ENCODE data around the gene HECTD1.
"Not testable (repeated sequence)": the region's sequence is repeated elsewhere in the genome, so short reads cannot be mapped to it uniquely, and the experiment has no call there.

The HECTD1 gene

DNA sequence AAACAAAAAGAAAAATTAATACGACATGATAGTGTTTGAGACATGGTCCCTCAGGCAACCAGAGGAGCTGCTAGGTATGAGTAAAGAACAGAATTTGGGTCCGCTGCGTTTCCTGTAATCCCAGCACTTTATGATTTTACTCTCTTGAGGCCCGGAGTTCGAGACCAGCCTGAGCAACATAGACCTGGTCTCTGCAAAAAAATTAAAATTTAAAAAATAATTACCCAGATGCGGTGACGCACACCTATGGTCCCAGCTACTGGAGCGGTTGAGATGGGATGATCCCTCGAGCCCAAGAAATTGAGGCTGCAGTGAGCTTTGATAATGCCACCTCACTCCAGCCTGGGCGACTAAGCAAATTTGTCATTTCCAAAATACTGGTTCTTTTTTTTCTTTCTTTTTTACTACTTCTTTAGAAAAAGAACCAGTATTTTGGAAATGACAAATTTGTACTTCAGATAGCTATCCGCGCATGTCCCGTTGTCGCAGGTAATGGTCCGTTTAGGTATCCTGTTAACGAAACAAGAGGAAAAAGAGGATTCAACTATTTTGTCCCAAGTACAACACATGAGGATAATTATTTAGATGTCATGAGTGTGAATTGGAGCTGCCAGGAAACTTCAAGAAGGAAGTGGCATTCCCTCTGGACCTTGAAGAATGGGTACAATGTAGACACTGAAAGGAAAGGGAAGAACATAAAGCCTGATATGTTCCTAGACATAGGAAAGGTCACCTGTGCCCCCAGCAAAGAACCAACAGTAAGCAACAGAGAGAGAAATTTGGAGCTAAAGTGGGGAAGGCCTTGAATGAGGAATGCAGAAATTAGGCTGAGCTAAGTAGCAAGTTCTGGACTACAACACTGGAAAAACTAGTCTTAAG is 1.2 kb upstream of the HECTD1 start:
- H3K4me3 ChIP-seq (ENCODE audit: low read depth, low read length) = peak overlapping the region; percentile 83
- DNase-seq (ENCODE audit: low read depth) = no peak
- TF ChIP-seq, protein P1, sequence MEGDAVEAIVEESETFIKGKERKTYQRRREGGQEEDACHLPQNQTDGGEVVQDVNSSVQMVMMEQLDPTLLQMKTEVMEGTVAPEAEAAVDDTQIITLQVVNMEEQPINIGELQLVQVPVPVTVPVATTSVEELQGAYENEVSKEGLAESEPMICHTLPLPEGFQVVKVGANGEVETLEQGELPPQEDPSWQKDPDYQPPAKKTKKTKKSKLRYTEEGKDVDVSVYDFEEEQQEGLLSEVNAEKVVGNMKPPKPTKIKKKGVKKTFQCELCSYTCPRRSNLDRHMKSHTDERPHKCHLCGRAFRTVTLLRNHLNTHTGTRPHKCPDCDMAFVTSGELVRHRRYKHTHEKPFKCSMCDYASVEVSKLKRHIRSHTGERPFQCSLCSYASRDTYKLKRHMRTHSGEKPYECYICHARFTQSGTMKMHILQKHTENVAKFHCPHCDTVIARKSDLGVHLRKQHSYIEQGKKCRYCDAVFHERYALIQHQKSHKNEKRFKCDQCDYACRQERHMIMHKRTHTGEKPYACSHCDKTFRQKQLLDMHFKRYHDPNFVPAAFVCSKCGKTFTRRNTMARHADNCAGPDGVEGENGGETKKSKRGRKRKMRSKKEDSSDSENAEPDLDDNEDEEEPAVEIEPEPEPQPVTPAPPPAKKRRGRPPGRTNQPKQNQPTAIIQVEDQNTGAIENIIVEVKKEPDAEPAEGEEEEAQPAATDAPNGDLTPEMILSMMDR (conservative IDR thresholded peaks at IDR 0.05; ENCODE audit: low read depth, low read length) = no peak

DNA sequence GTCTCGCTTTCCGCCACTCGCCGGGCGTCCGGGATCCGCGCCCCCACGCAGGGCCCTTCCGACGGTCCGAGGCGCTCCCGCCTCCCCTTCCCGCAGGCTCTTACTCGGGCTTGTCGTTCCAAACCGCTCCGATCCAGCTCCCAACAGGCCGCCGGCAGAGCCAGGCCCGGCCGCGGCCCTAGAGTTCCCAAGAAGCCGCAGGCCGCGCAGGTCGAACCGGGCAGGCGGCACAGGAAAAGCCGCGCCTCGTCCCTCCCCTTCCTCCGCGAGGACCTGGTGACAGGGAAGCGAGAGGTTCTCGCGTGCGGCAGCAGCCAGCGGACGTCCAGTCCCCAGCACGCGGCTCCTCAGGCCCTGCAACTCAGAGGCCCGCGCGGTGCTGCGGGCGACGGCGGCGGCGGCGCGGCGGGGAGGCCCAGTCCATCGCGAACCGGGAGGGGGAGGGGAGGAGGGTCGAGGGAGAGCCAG is 272 bp downstream of the HECTD1 start:
- peak overlapping the region; percentile 83 for H3K4me3 ChIP-seq (ENCODE audit: low read depth, low read length)
- no peak for DNase-seq (ENCODE audit: low read depth)
- TF ChIP-seq, protein P1 (conservative IDR thresholded peaks at IDR 0.05; ENCODE audit: low read depth, low read length) = no peak

DNA sequence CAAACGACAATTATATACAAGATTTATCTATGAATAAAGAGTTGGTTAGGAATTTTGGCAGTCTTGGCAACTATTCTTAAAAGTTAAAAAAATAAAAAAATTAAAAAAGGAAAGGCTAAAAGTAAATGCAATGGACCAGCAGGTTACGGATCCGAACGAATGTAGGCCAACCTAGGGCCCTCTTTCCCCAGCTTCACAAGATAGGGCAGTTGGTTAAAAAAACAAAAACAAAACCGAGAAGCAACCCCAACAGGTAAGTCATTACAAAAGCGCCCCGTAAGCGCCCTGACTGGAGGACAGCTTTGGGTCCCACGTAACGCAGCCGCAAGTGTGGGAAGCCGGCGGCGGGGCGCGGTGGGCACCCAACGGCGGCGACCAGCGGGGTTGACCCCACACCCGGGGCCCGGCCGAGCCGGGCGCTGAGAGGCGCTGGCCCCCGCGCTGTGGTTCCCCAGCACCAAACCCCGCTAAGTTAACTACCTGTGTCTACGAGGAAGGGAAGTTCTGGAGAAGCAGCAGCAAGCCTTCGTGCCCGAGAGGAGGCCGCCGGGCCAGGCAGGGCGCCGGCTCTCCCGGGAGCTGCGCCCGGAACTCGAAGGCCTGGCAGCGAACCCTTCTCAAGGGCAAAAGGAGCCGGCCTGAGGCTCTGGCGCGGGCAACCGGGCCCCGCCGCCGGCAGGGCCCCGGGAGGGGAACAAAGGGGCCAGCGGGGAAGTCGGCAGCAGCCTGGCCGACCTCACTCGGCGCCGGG is 882 bp downstream of the HECTD1 start:
- TF ChIP-seq, protein P1 (conservative IDR thresholded peaks at IDR 0.05; ENCODE audit: low read depth, low read length) = no peak
- no peak for DNase-seq (ENCODE audit: low read depth)
- H3K4me3 ChIP-seq (ENCODE audit: low read depth, low read length) = peak overlapping the region; percentile 83

DNA sequence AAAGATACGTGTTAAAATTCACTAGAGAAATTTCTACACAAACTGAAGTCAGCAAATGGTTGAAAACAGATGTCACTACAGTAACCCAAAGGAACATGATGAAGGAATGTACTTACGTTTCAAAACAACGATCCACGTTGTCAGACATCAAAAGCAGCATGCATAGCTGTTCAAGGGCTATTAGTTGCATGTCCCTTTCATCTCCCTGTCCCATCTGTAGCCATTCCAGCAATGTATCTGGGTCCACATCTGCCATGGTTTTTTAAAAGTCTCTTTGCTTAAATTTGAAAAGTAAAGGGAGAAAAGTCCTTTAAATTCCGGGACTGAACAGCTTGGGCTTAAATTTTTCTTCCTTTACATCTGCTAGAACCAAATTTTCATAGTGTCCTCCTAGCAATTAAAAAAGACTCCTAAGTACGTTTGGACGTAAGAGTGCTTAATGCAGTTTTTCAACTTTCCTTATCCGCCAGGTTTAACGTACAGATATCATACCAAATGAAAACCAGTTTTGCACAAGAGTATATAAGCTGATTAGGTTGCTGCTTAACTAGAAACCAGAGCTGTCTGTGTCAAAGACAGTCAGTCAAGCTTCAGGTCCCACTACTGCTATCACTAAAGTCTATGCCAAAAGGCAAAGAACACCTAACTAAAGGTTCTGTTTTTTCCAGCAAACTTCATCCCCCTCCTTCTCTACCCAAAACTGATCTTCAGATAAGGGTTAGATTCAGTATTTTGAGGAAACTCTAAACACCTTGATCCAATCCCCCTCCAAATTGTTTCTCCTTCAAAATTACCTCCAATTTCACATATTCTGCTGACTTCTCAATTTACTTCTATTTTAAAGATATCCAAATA is 1.7 kb downstream of the HECTD1 start:
- peak; percentile 87 for DNase-seq (ENCODE audit: low read depth)
- peak overlapping the region; percentile 83 for H3K4me3 ChIP-seq (ENCODE audit: low read depth, low read length)
- TF ChIP-seq, protein P1 (conservative IDR thresholded peaks at IDR 0.05; ENCODE audit: low read depth, low read length) = no peak

DNA sequence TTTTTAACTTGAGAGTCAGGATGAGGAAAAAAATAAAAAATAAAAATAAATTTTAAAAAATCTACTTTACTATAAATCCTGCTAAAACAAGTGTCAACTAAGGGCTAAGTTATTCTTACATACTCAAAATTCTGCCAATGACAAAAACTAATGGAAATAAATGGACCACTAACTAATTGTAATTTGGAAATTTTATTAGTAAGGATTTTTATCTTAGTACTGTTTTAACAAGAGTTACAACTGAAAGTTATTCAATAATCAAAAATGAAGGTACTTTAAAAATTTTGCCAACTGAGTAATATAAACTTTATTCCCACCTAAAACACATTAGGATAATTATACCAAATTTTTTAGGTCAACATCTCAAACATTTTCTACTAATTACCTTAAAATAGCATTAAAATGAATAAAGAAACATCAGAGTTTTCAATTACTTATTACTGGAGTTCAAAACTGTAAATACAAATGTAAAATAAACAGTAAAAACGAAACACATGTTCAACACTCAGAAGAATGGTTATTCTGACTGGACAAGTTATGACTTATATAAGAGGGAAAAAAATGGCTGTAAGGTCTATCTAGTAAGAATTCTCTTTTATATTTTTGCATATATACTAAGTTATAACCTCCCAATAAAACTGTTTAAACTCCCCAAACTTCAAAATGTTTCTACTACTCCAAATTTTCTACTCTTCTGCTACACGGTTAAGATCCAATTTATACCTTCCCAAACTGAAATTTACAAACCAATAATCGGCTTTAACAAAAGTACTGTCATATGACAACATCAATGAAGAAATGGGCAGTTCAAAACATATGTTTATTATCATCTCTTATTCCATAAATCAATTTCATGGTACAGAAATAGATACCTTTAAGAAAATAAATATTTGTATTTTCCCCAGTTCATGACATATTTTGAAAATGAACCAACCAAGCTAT is 2.7 kb downstream of the HECTD1 start:
- peak overlapping the region; percentile 83 for H3K4me3 ChIP-seq (ENCODE audit: low read depth, low read length)
- TF ChIP-seq, protein P1 (conservative IDR thresholded peaks at IDR 0.05; ENCODE audit: low read depth, low read length) = no peak

DNA sequence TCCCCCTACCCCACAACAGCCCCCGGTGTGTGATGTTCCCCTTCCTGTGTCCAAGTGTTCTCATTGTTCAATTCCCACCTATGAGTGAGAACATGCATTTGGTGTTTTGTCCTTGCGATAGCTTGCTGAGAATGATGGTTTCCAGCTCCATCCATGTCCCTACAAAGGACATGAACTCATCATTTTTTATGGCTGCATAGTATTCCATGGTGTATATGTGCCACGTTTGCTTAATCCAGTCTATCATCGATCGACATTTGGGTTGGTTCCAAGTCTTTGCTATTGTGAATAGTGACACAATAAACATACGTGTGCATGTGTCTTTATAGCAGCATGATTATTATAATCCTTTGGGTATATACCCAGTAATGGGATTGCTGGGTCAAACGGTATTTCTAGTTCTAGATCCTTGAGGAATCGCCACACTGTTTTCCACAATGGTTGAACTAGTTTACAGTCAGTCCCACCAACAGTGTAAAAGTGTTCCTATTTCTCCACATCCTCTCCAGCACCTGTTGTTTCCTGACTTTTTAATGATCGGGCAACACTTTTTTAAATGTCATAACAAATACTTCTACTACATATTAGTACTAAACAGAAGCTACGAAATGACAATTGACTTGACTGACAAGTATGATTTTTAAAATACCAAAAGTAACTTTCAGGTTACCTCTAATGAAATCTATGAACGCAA is 3.5 kb downstream of the HECTD1 start:
- not testable (repeated sequence) for DNase-seq (ENCODE audit: low read depth); H3K4me3 ChIP-seq (ENCODE audit: low read depth, low read length)

More for the DNA sequence above, 2.7 kb downstream of the HECTD1 start:
- DNase-seq (ENCODE audit: low read depth) = no peak
